ENCODE measurements around the gene IBSP.

Gene IBSP

GRCh38 chr4:87855559-87855958 lies 56.2 kb downstream of the IBSP start:
- Histone ChIP-seq H3K4me3 (ENCODE audit: low read depth, low read length) (no peak overlapping the region), H3K27me3 (ENCODE audit: control insufficient read depth, insufficient read depth, low read length) (no peaks in the 10 kb centered on the region), H3K9ac (ENCODE audit: low read depth, low read length) (no peak overlapping the region), H3K36me3 (ENCODE audit: control insufficient read depth, insufficient read depth, low read length) (no peaks in the 10 kb centered on the region), H3K4me1 (ENCODE audit: control insufficient read depth, insufficient read depth, low read length) (peaks cover 6% of the 10 kb centered on the region), H3K9me3 (ENCODE audit: control insufficient read depth, insufficient read depth, low read length) (no peaks in the 10 kb centered on the region)

- Histone ChIP-seq H3K9me3 (ENCODE audit: control insufficient read depth, insufficient read depth, low read length) (no peaks in the 10 kb centered on the region), H3K9ac (ENCODE audit: low read depth, low read length) (no peak overlapping the region), H3K36me3 (ENCODE audit: control insufficient read depth, insufficient read depth, low read length) (no peaks in the 10 kb centered on the region), H3K27me3 (ENCODE audit: control insufficient read depth, insufficient read depth, low read length) (no peaks in the 10 kb centered on the region), H3K4me1 (ENCODE audit: control insufficient read depth, insufficient read depth, low read length) (peaks cover 6% of the 10 kb centered on the region), H3K4me3 (ENCODE audit: low read depth, low read length) (no peak overlapping the region)
Measured at GRCh38 chr4:87856816-87857215, 57.5 kb downstream of the IBSP start.

GRCh38 chr4:87857789-87858188 lies 58.4 kb downstream of the IBSP start:
- Histone ChIP-seq H3K9ac (ENCODE audit: low read depth, low read length) (no peak overlapping the region), H3K4me3 (ENCODE audit: low read depth, low read length) (no peak overlapping the region), H3K27me3 (ENCODE audit: control insufficient read depth, insufficient read depth, low read length) (no peaks in the 10 kb centered on the region), H3K9me3 (ENCODE audit: control insufficient read depth, insufficient read depth, low read length) (no peaks in the 10 kb centered on the region), H3K36me3 (ENCODE audit: control insufficient read depth, insufficient read depth, low read length) (no peaks in the 10 kb centered on the region), H3K4me1 (ENCODE audit: control insufficient read depth, insufficient read depth, low read length) (peaks cover 6% of the 10 kb centered on the region)
